Hair follicular keratinocyte (primary cell): ENCODE data around the gene MRPL3. TPM values are rescaled to one million over a fixed set of nuclear protein-coding genes. Genes with fewer than 3 reads are reported as not detected.

Source experiments
- total RNA-seq: library from RNA; depleted of rRNA; stranded (reverse); fragments of >200 nt; gene quantifications from 2 replicates; pipeline ENCODE4 v1.2.3, GENCODE V29; 2015

Gene MRPL3
- 110 and 171 TPM in 2 replicates for total RNA-seq

DNA sequence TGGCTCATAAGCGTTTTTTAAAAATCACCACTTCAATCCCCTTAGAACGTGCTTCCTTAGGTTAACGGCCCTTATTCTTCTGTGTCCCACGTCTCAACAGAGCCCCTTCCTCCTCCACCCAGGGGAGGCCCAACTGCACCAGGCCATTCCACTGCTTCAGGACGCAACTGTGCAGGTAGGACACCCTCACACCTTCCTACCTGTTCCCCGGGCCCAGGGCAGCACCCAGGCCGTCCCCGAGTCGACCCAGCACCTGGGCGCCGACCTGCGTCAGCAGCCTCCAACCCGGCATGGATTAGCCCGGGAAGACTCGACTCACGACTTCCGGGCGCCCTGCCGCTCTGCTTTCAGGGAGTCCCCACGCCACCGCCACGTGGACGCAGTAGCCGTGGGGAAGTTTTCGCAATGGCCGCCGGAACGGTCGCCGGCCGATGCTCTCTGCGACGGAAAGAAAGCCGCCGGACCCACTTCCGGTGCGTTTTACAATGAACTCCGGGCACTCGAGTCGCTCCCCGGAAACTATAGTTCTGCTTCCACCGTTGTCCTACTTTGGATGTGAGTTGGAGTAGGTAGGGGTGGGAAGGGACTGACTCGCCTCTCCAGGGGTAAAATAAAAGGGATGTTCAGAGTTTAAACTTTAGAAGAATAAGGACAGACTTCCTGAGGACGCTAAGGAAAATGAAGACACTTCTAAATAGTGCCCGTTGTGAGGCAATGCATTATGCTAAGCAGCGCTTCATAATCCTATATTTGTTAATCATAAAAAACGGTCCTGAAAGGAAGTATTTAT lies at the start of gene MRPL3:
TSS of gene MRPL3 (minus strand) at position 442 of the 790 bp plus-strand sequence. CDS start at position 292, 150 bp downstream.

Other genes starting within 250 kb of the MRPL3 start
- gene NUDT16, start 121.2 kb downstream of the MRPL3 start, total RNA-seq, result 9.8 and 11.6 TPM in 2 replicates